ENCODE measurements around the gene SEMA3E.
"Not testable (repeated sequence)": the region's sequence is repeated elsewhere in the genome, so short reads cannot be mapped to it uniquely, and the experiment has no call there.

Gene SEMA3E

DNA sequence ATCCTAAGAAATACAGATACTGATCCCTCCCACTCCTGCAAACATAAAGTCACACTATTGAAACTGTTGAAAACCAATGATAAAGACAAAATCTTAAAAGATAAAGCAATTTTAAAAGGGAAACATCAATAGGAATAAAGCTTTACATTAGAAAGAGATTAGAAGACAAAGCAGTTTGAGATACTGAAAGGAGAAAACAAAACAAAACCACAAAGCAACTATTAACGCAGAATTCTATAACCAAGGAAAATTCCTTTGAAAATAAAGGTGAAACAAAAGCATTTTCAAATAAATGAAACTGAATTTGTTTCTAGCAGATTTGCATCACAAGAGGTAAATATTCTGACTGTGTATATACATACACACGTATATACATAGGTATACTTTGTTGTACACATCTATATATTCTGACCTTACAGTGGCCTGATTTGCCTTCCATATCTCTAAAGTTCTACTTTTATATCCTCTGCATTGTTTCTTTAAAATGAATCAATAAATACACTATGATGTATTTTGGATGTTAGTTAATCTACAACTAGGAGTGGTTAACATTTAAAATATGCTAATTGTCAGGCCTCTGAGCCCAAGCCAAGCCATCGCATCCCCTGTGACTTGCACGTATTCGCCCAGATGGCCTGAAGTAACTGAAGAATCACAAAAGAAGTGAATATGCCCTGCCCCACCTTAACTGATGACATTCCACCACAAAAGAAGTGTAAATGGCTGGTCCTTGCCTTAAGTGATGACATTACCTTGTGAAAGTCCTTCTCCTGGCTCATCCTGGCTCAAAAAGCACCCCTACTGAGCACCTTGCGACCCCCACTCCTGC lies 189.6 kb downstream of the SEMA3E start:
- not testable (repeated sequence) for H3K36me3 Mint-ChIP-seq (ENCODE audit: low read depth); DNase-seq; H3K9me3 Mint-ChIP-seq; H3K27ac Mint-ChIP-seq
- Mint-ChIP-seq H3K4me3 (peak overlapping the region; percentile 65), H3K27me3 (ENCODE audit: low read depth, poor library complexity) (peaks cover 52% of the 10 kb centered on the region), H3K4me1 (peaks cover 26% of the 10 kb centered on the region)

DNA sequence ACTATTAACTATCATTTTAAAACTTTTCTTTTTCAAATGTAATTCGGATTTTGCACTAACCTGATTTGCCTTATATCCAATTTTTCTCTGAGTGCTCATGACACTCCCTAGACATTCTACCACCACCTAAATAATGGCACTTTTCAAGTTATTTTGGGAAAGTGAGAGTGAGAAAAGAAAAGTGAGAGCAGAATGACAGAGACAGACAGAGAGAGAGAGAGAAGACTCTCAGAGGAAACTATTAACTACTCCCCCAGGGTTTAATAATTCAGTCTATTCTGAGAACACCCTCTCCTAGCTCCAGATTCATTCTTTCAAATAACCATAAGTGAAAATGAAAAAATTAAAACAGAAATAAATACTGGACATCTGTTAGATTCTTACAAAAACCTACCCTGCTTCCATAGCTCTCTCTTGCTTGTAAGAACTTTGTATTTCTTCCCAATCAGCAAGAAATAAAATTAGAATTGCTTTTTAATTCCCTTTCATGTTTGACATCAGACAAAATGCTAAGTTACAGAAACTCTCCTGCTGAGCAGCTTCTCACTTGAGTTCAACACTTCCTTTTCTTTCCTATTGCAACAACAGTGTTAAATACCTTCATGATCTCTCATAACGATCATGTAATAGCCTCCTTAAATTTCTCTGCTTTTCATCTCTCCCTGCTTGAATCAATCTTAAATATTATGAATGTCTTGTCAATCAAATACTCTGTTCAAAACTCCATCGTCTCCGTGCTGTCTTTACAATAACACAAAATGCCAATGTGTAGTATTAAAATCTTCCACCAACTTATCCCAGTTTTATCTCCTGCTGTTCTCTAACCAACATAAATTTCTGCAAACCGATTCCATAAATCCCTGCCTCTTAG lies 191.7 kb downstream of the SEMA3E start:
- Mint-ChIP-seq H3K27ac (no peak overlapping the region), H3K9me3 (no peaks in the 10 kb centered on the region), H3K4me1 (peaks cover 23% of the 10 kb centered on the region), H3K27me3 (ENCODE audit: low read depth, poor library complexity) (peaks cover 35% of the 10 kb centered on the region), H3K4me3 (no peak overlapping the region), H3K36me3 (ENCODE audit: low read depth) (no peaks in the 10 kb centered on the region)
- DNase-seq, result no peak
- TF ChIP-seq, protein P1, sequence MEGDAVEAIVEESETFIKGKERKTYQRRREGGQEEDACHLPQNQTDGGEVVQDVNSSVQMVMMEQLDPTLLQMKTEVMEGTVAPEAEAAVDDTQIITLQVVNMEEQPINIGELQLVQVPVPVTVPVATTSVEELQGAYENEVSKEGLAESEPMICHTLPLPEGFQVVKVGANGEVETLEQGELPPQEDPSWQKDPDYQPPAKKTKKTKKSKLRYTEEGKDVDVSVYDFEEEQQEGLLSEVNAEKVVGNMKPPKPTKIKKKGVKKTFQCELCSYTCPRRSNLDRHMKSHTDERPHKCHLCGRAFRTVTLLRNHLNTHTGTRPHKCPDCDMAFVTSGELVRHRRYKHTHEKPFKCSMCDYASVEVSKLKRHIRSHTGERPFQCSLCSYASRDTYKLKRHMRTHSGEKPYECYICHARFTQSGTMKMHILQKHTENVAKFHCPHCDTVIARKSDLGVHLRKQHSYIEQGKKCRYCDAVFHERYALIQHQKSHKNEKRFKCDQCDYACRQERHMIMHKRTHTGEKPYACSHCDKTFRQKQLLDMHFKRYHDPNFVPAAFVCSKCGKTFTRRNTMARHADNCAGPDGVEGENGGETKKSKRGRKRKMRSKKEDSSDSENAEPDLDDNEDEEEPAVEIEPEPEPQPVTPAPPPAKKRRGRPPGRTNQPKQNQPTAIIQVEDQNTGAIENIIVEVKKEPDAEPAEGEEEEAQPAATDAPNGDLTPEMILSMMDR (IDR thresholded peaks at IDR 0.05), result no peak

DNA sequence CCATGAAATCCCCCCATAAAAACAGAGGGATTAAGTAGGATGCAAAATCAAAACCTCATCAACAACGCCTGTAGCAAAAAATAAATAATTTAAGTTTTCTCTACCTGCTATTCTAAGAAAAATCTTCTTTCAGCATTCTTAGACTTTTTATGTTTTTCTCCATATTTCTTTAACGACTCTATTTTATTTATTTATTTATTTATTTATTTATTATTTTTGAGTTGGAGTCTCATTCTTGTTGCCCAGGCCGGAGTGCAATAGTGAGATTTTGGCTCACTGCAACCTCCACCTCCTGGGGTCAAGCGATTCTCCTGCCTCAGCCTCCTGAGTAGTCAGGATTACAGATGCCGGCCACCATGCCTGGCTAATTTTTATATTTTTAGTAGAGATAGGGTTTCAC lies 192.5 kb downstream of the SEMA3E start:
- Mint-ChIP-seq H3K27ac (no peak overlapping the region), H3K36me3 (ENCODE audit: low read depth) (no peaks in the 10 kb centered on the region), H3K27me3 (ENCODE audit: low read depth, poor library complexity) (peaks cover 26% of the 10 kb centered on the region), H3K4me1 (peaks cover 22% of the 10 kb centered on the region), H3K9me3 (no peaks in the 10 kb centered on the region), H3K4me3 (no peak overlapping the region)
- DNase-seq, result no peak
- TF ChIP-seq, protein P1 (IDR thresholded peaks at IDR 0.05), result no peak

DNA sequence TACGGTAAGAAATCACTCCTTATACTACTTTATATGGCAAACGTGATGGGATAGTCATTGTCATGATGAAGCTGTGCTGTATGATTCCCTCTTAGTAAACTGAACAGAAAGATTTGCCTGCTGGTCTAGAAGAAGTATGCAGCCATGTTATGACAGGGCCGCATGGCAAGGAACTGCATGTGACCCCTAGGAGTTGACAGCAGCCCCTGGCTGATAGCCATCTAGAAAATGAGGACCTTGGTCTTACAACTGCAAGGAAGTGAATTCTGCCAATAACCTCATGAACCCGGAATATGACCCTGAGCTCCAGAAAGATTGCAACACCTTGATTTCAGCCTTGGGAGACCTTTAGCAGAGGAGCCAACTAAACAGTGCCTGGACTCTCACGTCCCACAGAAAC lies 193.3 kb downstream of the SEMA3E start:
- TF ChIP-seq, protein P1 (IDR thresholded peaks at IDR 0.05), result no peak
- Mint-ChIP-seq H3K36me3 (ENCODE audit: low read depth) (no peaks in the 10 kb centered on the region), H3K27me3 (ENCODE audit: low read depth, poor library complexity) (peaks cover 18% of the 10 kb centered on the region)

DNA sequence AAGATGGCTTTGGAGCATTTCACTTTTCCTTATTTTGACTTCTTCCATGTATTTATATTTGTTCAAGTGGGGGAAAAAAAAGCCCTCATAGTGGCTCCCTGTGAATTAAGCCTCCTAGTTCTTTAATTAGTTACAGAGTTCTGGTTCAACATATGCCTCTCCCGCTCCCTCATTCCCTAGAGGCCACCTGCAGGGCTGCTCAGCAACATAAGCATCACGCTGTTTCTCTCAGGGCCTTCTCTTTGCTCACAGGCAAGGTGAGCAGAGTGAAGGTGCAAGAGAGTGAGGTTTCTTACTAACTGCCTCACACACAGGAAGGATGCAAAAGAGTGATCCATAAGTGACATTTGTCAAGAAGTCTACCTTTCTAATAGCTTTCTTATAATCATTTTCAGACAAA lies 196.7 kb downstream of the SEMA3E start:
- Mint-ChIP-seq H3K4me1 (peaks cover under 1% of the 10 kb centered on the region), H3K36me3 (ENCODE audit: low read depth) (no peaks in the 10 kb centered on the region), H3K27me3 (ENCODE audit: low read depth, poor library complexity) (no peaks in the 10 kb centered on the region), H3K4me3 (no peak overlapping the region), H3K27ac (no peak overlapping the region), H3K9me3 (no peaks in the 10 kb centered on the region)
- no peak for DNase-seq
- TF ChIP-seq, protein P1 (IDR thresholded peaks at IDR 0.05), result no peak

More for the DNA sequence above, 193.3 kb downstream of the SEMA3E start:
- H3K4me1 Mint-ChIP-seq, result peaks cover 14% of the 10 kb centered on the region
- no peak for DNase-seq
- no peak overlapping the region for H3K4me3 Mint-ChIP-seq
- no peaks in the 10 kb centered on the region for H3K9me3 Mint-ChIP-seq
- H3K27ac Mint-ChIP-seq, result no peak overlapping the region

DNA sequence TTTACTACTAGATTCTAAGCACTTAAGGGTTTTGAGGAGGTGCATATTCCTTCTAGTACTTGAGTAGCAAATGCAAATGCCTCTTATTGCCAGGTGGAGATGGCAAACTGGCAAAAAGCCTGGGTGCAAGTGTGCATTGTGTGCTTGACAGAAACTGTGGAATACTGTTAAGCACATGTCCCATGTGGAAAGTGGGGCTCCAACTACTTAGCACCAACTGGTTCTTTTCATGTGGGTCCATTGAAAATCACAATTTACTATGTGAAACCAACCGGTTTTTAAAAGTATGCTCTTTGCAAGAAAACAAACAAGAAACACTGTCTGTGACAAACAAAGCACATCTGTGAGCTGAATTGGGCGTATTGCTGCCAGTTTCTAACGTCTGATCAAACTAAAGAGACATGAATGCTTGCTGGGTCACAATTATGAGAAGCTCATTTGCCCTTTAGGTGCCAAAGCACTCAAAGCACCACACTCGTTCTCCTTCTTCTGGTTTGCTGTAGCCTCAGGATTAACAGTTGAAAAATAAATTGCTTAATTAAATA lies 197.4 kb downstream of the SEMA3E start:
- H3K27ac Mint-ChIP-seq, result no peak overlapping the region
- no peak overlapping the region for H3K4me3 Mint-ChIP-seq
- H3K9me3 Mint-ChIP-seq, result no peaks in the 10 kb centered on the region
- H3K36me3 Mint-ChIP-seq (ENCODE audit: low read depth), result no peaks in the 10 kb centered on the region
- no peaks in the 10 kb centered on the region for H3K27me3 Mint-ChIP-seq (ENCODE audit: low read depth, poor library complexity)
- no peak for DNase-seq
- TF ChIP-seq, protein P1 (IDR thresholded peaks at IDR 0.05), result no peak
- H3K4me1 Mint-ChIP-seq, result no peaks in the 10 kb centered on the region

Measured in nephron progenitor cell (in vitro differentiated cells).